HG03280 (cell line): ENCODE data around the gene SPTBN5.

ENCODE experiments used
- ATAC-seq: cut with Tn5 transposase; IDR thresholded peaks from one replicate; pipeline ENCODE4 v1.9.1; 2021; ENCODE audit warnings: mild to moderate bottlenecking, moderate library complexity; ENCODE audit not compliant: unreplicated experiment

The SPTBN5 gene

DNA sequence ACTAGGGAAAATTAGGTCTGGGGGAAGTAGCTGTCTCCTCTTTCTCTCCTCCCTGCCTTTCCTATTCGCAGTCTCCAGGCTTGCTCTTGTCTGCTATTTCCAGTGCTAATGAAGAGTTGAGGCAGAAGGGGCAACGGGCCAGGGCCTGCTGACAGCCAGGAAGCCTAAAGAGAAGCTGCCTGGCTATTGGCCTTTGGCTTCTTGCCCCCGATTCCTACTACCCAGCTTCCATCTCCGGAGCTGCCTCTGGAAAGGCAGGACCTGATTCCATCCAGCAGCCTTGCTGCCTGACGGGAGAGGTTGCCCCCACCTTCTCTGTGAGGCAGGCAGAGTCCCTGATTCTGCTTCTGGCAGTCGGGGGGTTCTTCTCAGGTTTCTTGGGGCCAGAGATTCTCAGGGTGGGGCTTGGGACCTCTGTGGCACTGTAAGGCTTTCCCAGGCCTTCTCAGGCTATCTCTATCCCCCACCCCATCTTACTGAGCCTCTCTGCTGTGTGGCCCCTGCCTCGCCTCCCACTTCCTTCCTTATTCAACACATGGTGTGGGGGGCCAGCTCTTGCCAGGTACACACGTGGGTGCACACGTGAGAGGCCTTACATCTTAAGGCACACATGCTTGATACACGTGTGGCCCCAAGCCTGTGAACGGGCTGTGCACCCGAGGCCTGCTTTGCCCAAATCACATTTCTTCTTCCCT lies 84.2 kb downstream of the SPTBN5 start:
- no peak for ATAC-seq

DNA sequence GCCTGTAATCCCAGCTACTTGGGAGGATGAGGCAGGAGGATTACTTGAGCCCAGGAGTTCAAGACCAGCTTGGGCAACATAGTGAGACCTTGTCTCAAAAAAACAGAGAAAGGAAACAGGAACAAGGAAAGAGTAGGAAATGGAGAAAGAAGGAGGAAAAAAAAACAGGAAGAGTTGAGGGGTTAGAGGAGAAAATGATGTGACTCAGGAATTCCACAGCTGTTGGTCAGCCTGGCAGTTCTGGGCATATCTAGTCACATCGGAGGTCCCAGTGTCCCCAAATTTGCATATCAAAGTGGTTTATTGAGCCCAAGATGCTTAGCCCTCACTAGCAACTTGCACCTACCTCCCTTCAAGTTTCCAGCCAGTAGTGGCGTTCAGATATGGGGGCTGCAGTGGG lies 84.7 kb downstream of the SPTBN5 start:
- ATAC-seq, result no peak

DNA sequence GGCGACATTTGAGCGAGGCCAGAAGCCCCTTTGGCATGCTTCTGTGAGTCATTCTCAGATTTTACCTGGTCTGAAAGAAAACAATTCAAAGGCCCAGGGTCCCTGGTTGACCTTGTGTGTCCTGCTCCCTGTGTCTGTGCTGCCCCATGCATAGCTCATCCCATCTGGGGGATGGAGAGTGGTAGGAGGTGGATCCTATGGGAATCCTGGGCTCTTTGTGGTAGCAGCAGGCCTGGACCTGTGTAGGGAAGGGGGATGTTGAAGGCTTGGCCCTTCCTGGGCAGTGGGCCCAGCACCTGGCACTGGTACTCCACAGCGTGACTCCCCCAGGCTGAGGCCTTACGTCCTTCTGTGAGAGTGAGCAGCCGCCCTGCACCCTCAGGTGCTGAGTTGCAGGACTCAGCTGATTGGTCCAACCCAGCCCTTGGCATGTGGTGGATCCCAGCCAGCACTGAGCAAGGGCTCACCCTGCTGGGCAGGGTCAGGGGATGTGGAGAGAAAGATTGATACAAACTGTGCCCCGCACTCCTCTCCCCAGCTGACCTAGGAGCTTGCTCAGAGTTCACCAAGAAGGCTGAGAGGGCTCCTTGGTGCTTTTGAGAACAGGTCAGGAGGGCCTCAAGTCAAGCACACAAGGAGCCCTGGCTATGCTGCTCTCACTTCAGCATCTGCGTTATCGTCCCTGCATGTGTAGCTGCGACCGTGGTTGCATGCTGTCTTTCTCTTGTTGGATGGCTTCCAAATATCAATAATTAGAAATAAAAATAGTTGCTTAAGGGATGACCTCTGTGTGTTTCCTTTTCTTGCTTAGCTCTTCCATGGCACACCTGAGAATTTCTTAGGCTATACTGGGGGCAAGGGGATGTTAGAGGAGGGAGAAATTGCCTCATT lies 87.3 kb downstream of the SPTBN5 start:
- no peak for ATAC-seq

DNA sequence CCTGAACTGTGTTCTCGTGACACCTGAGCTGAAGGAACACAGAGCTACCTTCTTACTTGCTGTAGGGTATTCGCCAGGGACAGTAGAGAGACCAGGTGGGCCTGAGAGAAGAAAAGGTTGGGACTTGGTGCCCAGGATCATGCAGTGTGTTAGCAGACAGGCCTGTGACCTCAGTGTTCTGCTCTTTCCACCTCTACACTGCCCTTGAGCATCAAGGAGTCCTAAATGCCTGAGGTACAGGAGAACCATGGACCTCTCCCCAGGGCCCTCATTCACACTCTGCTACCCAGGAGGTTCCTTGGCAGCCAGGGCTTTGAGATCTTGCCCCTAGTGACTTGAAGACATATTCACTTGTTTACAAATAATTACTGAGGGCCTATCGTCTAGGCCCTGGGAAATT lies 88.1 kb downstream of the SPTBN5 start:
- ATAC-seq, result no peak

DNA sequence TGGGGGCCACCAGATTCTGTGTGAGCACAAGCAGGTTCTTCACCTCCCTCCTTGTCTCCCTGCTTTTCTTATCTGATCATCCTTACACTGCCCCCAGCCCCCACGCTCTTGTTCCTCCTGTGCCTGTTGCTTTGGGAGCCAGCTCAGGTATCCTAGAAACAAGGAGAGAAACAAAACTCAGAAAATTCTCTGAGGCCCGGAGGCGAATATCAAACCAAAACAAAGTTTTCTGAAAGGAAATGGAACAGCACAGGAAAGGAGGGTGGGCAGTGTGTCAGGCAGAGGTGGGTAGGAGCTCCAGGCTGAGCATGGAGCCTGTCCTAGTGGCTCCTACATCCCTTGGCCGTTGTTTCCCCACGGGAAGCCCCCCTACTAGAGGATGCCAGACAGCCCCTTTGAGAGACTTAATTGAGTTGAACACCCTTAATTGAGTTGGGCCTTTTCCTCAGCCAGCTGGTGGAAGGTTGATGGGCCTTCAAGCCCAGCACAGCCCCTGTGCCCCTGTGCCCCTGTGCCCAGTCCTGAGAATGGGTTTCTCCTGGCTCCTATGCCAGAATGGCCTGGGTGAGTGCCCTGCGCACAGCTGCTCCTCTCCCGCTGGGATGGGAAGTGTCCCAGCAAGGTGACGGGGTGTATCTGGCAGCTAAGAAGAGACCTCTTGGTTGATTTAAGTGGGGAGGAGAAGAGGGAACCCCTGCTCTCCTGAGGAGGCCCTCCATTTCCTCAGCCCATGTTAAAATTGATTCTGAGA lies 88.8 kb downstream of the SPTBN5 start:
- no peak for ATAC-seq

DNA sequence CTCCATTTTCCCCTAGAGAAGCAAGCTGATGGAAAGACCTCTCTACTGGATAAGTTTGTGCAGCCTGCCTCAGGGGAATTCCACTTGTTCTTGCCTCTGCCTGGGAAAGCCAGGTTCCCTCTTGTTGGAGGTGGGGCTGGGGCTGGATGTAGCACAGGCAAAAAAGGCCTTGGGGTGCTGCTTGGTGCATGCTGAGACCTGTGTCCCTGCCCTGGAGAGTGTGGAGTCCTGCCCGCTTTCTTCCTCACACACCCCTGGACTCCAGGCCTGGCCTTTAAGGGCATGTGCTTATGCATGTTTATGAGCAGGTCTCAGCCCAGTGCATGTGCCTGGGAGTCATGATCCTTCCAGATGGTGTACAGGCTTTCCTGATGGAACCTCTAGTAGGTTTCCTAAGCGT lies 89.5 kb downstream of the SPTBN5 start:
- no peak for ATAC-seq

DNA sequence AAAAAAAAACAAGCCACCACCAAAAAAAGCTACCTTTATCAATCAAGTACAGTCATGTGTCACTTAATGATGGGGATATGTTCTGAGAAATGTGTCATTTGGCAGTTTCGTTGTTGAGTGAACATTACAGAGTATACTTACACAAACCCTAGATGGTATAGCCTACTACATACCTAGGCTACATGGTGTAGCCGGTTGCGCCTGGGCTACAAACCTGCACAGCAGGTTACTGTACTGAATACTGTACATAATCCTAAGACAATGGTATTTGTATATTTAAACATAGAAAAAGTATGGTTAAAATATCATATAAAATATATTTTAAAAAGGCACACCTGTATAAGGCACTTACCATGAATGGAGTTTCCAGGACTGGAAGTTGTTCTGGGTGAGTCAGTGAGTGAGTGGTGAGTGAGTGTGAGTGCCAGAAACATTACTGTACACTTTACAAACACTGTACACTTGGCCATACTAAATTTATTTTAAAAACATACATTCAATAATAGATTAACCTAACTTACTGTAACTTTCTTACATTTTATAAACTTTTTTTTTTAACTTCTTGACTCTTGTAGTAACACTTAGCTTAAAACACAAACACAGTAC lies 91.9 kb downstream of the SPTBN5 start:
- ATAC-seq, result no peak

DNA sequence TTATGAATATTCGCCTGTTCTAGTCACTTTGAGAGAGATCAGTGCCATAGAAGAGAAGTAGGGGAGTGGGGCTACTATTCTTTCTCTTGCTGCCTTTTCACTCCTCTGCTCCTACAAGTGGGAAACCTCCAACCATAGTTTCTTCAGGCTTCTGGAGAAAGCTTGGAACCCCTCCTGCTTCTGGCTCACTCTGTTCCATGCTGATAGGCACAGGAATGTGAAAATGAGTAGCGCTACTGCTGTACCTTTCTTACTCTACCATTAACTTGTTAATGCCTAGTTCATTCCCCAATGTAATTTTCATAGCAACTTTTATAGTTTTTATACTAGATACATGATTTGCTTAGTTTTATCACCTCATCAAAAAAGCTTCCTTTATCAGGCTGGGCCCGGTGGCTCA lies 92.7 kb downstream of the SPTBN5 start:
- no peak for ATAC-seq

DNA sequence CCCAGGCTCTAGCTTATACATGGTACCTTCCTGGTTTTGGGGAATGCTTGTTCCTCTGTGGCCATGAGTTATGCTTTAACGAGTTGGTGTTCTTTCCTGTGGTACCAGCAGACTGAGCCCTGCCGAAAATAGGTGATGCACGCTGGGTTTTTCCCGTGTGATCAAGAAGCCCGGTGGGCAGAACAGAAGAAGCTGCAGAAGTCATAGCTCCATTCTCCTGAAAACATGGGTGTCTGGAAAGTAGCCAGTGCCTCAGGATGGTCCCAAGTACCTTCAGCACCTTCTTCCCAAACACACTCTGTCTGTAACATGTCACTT lies 94.4 kb downstream of the SPTBN5 start:
- no peak for ATAC-seq

DNA sequence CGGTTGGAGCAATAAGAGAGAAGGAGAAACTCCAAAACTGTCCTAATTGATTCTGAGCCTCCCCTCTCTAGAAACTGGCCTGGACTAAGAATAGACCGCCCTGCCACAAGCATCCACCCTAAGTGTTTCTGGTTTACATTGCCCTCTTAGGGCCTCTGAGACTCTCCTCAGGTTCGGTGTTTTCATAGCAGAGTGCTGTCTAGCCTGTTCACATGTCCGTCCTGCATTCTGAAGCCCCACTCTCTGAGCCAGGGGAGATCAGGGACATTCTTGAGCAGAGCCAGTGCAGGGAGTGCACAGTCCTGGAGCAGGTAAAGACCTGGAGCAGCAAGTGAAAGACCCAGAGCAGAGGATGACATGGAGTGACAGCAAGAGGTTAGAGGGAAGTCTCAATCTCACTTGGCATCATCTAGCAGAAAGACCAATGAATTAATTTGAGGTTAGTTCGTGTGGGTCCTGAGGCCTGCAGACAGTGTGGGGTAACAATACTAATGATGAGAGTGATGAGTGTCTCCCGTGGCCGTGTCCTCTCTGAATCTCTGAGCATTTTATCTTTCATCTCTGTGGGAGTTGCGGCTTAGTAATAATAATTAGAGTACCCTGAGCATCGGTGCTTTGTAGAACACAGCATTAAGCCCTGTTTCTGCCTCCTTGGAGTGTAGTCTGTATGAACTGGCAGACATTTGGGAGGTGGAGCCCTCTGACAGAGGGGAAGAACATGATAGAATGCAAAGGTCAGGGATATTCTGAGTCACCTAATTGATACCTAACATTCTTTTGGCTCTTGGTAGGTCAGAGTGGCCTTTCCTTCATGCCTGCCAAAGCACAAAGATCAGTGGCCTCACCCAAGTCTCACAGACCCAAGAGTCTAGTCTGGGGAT lies 95.0 kb downstream of the SPTBN5 start:
- no peak for ATAC-seq
